ENCODE measurements around the gene KATNAL2. TPM values are rescaled to one million over a fixed set of nuclear protein-coding genes. Genes with fewer than 3 reads are reported as not detected.

KATNAL2 gene
- total RNA-seq, 1 experiment from 2014 or later = 21.7 TPM

GRCh38 chr18:47118981-47119380 is 201.6 kb downstream of the KATNAL2 start:
- H3K79me1 ChIP-seq (ENCODE audit: insufficient read depth, low read depth, low read length, poor library complexity, severe bottlenecking) = no peaks in the 10 kb centered on the region
- no peak overlapping the region for H3K4ac ChIP-seq (ENCODE audit: low read depth, low read length)
- Mint-ChIP-seq H3K27ac (no peak overlapping the region), H3K9me3 (no peaks in the 10 kb centered on the region), H3K36me3 (ENCODE audit: insufficient read depth in 1 of 3, low read depth in 3 of 3) (peaks cover 8 to 39% (median 27%) of the 10 kb centered on the region in 3 experiments), H3K4me3 (no peak overlapping the region), H3K4me1 (peaks cover 23 to 26% of the 10 kb centered on the region in 2 experiments), H3K27me3 (ENCODE audit: low read depth) (no peaks in the 10 kb centered on the region)
- WGBS (ENCODE audit: extremely low coverage, insufficient read length, low lambda C conversion rate) = no CpG with 5 or more reads among the region's 2 CpGs
- H3K4me1 ChIP-seq (ENCODE audit: insufficient read depth, low read length) = no peaks in the 10 kb centered on the region; the same call in 1 of the 2 replicates
- no peak overlapping the region for H2AK5ac ChIP-seq (ENCODE audit: insufficient read length, low read length)
- no peak overlapping the region for H4K5ac ChIP-seq (ENCODE audit: insufficient read length, low read depth, low read length)
- H3K56ac ChIP-seq (ENCODE audit: insufficient read length, low read depth, low read length) = no peak overlapping the region
- no peak for DNase-seq
- no peak overlapping the region for H3K14ac ChIP-seq (ENCODE audit: insufficient read depth, low read length)
- H3K27me3 ChIP-seq (ENCODE audit: insufficient read depth, low read length) = no peaks in the 10 kb centered on the region; the same call in 1 of the 2 replicates
- no peak overlapping the region for H2BK120ac ChIP-seq (ENCODE audit: low read depth, low read length, poor library complexity, severe bottlenecking)
- H3K23me2 ChIP-seq (ENCODE audit: insufficient read length, low read depth, low read length, poor library complexity, severe bottlenecking) = no peaks in the 10 kb centered on the region
- no peak overlapping the region for H3T11ph ChIP-seq (ENCODE audit: low read length)
- H2AFZ ChIP-seq (ENCODE audit: low read length) = no peak overlapping the region
- H2BK12ac ChIP-seq (ENCODE audit: insufficient read length, low read depth, low read length) = no peak overlapping the region
- H3K23ac ChIP-seq (ENCODE audit: insufficient read length, low read depth, low read length) = no peak overlapping the region
- H3K9ac ChIP-seq (ENCODE audit: extremely low read depth, insufficient read length, low read length) = no peak overlapping the region
- H3K4me2 ChIP-seq (ENCODE audit: insufficient read depth, insufficient read length, low read length) = no peak overlapping the region
- no peak overlapping the region for H2BK20ac ChIP-seq (ENCODE audit: low read depth, low read length, poor library complexity, severe bottlenecking)
- no peak overlapping the region for H3K27ac ChIP-seq (ENCODE audit: insufficient read length, low read depth, low read length)
- H3K79me2 ChIP-seq (ENCODE audit: insufficient read depth, low read length) = no peaks in the 10 kb centered on the region
- H4K20me1 ChIP-seq (ENCODE audit: control insufficient read depth, insufficient read depth, insufficient read length) = no peaks in the 10 kb centered on the region
- H3K9me3 ChIP-seq (ENCODE audit: control insufficient read depth, low read depth, low read length) = no peaks in the 10 kb centered on the region
- no peak overlapping the region for H4K8ac ChIP-seq (replicated peaks; ENCODE audit: insufficient read length, low read depth, low read length)
- no peak overlapping the region for H2BK15ac ChIP-seq (ENCODE audit: low read depth, low read length)
- H4K91ac ChIP-seq (ENCODE audit: insufficient read length, low read depth, low read length) = no peak overlapping the region
- TF ChIP-seq CTCF (conservative IDR thresholded peaks at IDR 0.05) = no peak
- no peak overlapping the region for H3K18ac ChIP-seq (ENCODE audit: insufficient read length, low read depth, low read length)
- no peak overlapping the region for H2BK5ac ChIP-seq (ENCODE audit: insufficient read length, low read length)
